ENCODE measurements around the gene ENPP6.

DNA sequence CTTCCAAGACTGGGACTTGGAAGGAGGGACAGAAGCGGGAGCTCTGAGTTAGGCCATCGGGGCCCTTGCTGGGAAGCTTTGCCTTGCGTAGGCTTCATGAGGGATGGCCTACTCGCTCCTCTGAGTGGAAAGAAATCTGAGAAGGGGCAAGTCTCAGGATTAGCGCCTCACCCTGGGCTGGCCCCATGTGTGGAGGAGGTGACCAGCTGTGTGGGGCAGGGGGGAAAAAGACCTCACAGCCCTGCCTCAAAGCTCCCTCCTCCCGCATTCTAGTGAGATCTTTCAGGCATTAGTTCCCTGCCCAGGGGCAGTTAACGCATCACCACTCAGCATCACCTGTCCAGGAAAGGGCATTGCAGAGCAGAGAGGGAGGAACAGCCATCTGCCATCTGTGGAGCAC is 156.1 kb downstream of the ENPP6 start:
- no peak for TF ChIP-seq POLR2A (IDR thresholded peaks at IDR 0.05; ENCODE audit: low read length)
- no peak for TF ChIP-seq GATA1 (IDR thresholded peaks at IDR 0.05; ENCODE audit: low read depth, low read length)
